HCEC 1CT (cell line): ENCODE data around the gene SLX9.

ENCODE experiments used
- DNase-seq: peaks from one replicate; pipeline ENCODE4 v3.0.0-alpha.2; 2017

Gene SLX9

DNA sequence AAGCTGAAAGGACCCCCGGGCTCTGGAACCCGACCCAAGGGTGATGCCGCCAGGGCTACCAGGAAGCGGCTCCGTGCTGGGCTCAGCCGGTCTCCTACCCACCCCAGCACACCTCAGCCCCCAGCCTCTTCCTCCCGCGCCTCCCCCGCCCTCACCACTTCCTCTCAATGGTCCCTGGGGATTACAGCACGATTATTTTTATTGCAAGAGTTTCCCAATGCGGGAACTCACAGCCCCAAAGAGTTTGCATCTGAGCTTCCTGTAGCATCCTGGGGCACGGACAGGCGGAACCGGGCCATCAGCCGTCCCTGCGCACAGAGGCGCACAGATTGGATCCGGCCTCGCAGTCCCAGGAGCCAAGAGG lies 8.7 kb upstream of the SLX9 start:
- peak; percentile 16 for DNase-seq

DNA sequence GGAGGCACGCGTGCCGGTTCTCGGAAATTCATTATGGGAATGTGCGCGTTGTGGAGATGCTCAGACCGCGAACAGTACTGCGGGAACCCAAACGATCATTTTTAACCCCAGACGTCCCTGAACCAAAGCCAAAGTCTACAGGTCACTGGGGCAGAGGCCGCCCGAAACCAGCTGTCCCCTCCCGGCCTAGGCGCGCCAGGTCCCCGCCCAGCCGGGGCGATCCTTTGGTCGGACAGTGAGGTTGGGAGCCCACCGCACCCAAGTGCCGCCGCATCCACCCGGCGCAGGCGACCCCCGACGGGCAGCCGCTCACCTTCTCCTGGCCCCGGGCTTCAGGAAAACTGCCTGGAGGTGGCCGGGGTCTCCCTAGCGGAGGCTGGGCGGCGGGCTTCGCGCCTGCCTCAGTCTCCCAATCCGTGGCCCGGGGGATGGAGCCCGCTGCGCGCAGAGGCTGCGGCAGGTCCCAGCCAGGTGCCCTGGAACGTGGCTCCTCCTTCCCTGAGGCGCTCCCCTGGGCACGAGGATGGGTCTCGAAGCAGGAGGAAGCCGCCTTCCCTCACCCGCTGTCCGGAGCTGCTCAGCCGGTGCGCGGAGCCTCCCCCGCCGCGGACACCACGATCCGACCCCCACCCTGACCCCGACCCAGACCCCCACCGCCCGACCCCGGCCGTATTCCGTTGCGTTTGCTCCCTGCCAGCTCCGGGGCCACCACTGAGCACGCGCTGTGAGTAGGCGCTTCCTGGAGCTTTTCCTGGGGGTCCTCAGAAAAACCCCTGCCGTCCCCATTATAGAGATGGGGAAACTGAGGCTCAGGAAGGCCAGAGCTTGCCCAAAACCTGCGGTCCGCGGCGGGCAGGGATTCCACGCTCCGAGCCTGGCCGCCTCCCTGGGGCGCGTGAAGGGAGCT lies 8.1 kb upstream of the SLX9 start:
- DNase-seq = no peak

- DNase-seq = no peak
Observed at GRCh38 chr21:44932408-44933181, 7.2 kb upstream of the SLX9 start.

DNA sequence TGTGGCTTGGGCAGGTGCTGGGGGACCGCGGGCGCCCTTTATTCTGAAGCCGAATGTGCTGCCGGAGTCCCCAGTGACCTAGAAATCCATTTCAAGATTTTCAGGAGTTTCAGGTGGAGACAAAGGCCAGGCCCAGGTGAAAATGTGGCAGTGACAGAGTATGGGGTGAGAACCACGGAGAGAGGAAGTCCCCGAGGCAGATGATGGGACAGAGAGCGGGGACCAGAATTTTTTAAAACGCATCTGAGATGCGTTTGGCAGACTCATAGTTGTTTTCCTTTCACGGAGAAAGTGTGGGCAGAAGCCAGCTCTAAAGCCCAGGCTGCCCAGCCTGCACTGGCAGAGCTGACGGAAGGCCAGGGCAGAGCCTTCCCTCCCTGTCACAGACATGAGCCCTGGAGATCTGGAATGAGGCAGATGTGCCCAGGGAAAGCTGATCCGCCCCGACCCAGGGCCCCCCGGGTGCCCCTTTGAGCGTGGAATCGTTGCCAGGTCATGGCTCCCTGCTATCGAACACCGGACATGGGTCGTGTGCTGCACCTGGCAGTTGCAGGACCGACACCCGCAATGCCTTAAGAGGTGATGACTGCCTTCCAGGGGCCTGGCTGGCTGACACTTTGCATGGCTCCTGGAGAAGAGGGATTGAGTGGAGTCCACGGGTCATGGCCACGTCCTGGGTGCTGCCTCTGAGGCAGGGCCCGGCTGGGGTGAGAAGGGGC lies 6.5 kb upstream of the SLX9 start:
- no peak for DNase-seq

DNA sequence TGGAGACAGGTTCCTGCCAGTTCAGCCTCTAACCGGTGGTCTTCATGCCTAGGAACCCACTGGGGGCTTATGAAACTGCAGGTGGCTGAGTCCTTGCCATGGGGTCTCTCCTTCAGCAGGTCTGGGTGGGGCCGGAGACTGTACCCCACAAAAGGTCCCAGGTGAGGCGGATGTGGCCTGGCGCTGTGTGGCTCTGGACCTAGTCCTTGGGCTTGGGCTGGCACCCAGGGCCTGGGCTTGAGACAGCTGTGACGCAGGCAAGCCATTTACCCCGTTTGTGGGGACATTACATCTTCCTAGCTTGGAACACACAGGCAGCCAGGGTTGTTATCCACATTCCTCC lies 5.9 kb upstream of the SLX9 start:
- DNase-seq = no peak

DNA sequence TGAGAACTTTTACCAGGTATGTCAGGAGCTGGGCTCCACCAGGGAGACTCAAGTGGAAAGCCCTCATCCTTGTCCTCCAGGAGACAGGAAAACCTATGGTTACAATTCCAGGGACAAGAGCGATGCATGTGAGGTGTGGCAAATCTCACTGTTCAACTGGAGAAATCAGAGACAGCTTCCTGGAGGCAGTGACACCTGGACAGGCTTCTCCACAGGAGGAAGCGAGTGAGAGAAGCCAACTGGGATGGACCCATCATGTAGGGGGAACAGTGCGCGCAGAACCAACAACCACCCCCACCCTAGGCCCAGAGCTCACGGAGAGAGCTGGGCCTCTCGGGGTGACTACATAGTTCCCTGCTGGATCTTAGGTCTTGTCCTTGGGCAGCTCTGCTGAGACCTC lies 5.6 kb upstream of the SLX9 start:
- DNase-seq = no peak

GRCh38 chr21:44934797-44935532 lies 4.9 kb upstream of the SLX9 start:
- DNase-seq = no peak

DNA sequence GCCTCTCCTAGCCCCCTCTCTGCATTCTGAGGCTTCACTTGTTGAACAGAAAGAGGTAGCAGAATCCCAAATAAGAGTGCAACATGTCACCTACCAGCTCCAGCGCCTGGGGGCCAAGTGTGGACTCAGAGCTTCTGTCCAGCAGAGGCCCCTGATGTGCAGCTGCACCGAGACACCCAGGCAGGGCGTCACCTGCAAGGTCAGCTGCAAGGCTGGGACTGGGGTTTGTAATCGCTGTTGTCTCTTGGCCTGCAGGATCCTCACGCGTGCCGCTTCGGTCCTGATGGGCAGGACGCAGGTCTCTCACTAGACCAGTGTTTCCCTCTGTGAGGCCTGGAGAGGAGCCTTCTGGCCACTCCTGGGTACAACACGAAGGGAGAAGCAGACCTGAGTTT lies 4.3 kb upstream of the SLX9 start:
- no peak for DNase-seq

DNA sequence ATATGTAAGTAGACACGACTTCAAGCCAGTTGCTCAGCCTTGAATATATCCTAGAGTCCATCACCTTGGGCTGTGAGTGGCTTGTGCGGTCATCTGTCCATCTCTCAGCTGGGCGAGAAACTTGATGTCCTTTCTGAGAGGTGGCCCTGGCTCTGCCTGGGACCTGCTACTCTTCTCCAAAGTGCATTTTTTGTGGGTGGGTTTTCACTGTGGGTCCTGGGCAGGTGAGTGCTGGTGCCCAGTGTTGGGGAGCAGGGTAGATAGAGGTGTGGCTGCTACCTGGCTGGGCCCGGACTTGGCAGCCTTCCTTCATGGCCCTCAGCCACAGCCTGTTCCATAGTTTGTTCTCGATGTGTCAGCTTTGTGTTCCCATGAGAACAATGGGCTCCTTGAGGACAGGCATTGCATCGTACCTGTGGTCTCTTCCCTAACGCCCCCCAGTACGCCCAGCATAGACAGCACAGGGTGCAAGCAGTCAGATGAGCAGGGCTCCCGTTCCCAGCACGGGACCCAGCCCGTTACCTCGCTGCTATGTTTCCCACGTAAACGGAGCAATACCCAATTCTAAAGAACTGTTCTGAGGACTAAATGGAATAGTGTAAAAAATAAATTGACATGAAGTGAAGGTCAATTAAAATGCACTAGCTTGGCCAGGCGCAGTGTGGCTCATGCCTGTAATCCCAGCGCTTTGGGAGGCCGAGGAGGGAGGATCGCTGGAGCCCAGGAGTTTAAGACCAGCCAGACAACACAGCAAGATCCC lies 877 bp upstream of the SLX9 start:
- no peak for DNase-seq

DNA sequence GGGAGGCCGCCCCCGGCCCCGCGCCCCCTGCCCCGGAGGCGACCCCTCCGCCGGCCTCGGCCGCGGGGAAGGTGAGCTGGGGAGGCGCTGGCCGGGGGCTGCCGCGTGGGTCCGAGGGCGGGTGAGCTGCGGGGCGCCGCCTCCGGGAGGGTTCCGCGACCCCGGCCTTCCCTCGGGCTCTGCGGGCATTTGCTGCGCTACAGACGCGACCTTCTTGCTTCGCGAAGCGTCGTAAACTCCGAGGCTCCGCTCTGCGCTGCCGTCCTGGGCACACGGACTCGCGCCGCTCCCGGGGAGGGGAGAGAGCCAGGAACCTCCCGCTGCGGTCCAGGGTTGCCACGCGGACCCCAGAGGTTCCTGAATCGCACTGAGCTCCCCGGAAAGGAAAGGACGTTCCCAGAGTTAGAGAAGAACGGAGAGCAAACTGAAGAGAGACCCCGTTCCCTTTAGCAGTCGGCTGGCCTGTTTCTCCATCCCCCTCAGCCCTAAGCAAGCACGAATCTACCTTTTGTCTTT lies 345 bp downstream of the SLX9 start:
- DNase-seq = no peak

DNA sequence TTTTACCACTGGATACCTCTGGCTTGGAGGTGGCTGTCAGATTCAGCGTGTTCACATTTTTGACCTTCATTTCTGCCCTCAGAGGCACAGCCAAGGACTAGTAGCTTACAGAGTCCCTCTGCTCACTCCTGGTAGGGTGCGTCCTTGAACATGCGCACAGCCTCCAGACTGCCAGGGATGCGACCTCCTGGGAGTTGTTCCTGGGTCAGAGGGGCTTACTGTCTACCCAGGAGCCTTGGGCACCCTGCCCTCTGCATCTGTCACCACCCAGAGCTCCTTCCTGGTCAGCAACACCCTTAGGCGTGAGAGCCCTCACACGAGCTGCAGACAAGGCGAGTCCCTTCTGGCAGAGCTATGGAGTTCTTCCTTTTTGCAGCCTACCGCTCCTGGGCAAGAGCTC lies 1.7 kb downstream of the SLX9 start:
- no peak for DNase-seq

- DNase-seq = no peak
Observed at GRCh38 chr21:44942566-44942965, 2.7 kb downstream of the SLX9 start.

DNA sequence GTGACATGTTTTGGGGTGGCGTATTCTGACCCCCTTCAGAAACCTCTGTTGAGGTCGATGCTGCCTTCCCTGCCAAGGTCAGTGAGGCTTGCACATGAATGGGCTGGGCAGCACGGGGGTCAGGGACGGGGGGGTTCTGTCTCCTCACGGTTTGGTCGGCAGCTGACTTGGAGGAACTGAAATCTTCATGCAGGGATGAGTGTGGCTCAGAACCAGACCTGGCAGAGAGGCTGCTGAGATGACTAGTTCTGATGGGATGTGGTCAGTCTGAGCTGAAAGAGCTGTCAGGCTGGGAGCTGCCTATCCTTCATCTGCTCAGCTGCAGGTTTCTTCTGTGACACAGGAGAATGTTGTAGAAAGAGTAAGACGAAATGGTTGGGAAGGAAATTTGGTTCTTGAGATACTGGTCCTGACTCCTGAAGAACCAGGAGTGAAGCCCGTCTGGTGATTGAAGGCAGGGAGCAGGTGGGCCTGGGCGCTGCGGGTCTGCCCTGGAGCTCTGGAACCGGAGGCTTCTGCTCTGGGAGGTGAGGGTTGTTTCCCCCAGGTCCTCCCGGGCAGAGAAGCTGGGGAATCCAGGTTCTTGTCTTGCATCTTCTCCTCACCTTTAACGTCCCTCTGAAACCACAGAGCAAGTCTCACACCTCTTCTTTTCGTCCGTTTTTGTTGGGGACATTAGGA lies 3.3 kb downstream of the SLX9 start:
- no peak for DNase-seq

DNA sequence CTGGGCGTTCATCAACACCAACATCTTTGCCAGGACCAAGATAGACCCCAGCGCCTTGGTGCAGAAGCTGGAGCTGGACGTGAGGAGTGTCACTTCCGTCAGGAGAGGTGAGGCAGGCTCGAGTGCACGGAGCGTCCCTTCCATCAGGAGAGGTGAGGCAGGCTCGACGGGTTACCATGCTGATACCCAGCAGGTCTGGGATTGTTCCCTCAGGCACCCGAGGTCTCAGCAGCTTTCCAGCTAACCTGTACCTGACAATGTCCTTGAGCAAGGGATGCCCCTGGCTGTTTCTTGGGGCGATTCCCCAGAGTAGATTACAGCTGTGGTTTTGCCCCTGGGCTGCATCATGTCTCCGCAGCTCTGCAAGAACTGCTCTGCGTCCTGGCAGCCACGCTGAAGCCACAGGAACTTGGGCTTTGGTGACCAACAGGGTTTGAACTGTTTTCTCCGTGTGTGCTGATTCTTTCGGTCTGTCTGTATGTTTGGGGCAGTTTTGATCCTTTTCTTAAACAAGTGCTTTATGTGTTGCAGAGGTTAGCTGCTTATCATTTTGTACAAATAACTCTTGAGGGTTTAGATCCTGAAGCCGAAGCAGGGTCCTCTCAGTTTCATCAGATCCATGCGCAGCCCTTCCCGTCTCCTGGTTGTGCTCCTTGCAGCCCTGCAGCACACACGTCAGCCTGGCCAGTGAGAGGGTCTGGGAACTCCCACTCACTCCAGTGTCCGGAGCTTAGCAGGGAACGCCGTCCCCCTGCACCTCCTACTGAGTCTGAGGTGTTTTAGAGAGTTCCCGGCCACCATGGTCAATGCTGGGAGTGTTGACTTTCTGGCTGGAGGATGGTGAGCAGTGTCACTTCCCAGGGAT lies 4.1 kb downstream of the SLX9 start:
- no peak for DNase-seq

- no peak for DNase-seq
Observed at GRCh38 chr21:44944596-44944995, 4.8 kb downstream of the SLX9 start.

DNA sequence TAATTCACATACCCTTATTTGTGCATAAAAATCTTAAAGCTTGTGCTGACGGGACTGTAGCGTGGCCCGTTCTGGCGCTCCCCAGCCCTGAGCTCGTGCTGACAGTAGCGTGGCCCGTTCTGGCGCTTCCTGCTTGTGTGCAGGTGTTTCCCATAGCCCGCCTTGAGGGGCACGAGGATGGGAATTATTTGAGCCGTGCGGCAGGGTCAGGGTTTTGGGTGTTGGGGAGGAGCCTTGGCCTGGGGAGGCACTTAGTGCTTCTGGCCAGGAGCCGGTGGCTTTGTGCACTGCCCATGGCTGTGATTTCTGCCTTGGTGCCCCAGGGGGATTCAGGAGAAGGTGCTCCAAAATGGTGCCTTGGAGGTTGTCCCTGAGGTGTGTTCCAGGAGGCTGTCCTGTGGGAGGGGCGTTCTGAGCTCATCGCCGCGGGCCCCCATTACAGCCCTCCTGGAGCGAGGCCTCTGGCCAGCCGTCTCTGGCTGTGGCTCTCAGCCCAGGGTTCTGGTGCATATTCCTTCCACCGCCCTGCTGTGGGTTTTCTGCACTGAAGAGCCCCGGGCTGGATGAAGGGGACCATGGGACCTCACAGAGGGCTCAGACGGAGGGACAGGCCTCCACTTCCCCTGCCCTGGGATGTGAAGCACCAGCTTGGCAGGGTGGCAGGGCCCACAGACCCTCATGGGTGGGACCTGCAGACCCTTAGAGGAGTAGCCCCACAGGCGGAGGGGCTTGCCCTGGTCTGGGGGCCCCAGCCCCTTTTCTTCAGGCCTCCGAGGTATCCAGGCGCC lies 6.6 kb downstream of the SLX9 start:
- DNase-seq = no peak

GRCh38 chr21:44947111-44947929 lies 7.5 kb downstream of the SLX9 start:
- no peak for DNase-seq

DNA sequence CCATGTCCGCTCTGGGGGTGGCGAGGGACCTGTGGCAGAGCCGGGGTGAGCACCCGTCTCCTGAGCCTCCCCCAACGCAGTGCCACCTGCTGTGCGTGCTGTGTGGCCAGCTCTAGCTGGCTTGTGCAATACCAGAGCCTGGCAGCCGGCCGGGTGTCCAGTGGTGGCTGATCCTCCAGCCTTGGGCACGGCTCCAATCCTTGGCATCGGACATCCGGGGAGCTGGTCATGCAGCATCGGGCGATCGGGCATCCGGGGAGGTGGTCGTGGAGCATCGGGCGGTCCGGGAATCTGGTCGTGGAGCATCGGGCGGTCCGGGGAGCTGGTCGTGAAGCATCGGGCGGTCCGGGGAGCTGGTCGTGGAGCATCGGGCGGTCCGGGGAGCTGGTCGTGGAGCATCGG lies 8.1 kb downstream of the SLX9 start:
- no peak for DNase-seq
